ENCODE results near the gene TRMT1.

The TRMT1 gene

GRCh38 chr19:13069415-13070359 lies 46.9 kb downstream of the TRMT1 start:
- DNase-seq = no peak

GRCh38 chr19:13068085-13068846 lies 48.3 kb downstream of the TRMT1 start:
- DNase-seq = no peak

GRCh38 chr19:13066933-13067807 lies 49.4 kb downstream of the TRMT1 start:
- DNase-seq = no peak

GRCh38 chr19:13066226-13066625 lies 50.3 kb downstream of the TRMT1 start:
- no peak for DNase-seq

GRCh38 chr19:13064092-13064489 lies 52.4 kb downstream of the TRMT1 start:
- no peak for DNase-seq

- no peak for DNase-seq
Observed at GRCh38 chr19:13063461-13064091, 53.0 kb downstream of the TRMT1 start.

GRCh38 chr19:13062317-13062716 lies 54.2 kb downstream of the TRMT1 start:
- no peak for DNase-seq

- DNase-seq = peak; percentile 92
Observed at GRCh38 chr19:13060964-13061927, 55.3 kb downstream of the TRMT1 start.

- no peak for DNase-seq
Observed at GRCh38 chr19:13060233-13060963, 56.1 kb downstream of the TRMT1 start.

- DNase-seq = no peak
Observed at GRCh38 chr19:13058951-13059660, 57.4 kb downstream of the TRMT1 start.

- no peak for DNase-seq
Observed at GRCh38 chr19:13057744-13058143, 58.8 kb downstream of the TRMT1 start.

- no peak for DNase-seq
Observed at GRCh38 chr19:13057147-13057572, 59.4 kb downstream of the TRMT1 start.

GRCh38 chr19:13056052-13056660 lies 60.4 kb downstream of the TRMT1 start:
- DNase-seq = no peak

- no peak for DNase-seq
Observed at GRCh38 chr19:13055213-13056051, 61.1 kb downstream of the TRMT1 start.

Data from activated CD8-positive, alpha-beta memory T cell treated with anti-CD3 and anti-CD28 coated beads, Interleukin-2, amount 50 U/mL, for 48 hours (primary cell).